A673 (cell line): ENCODE results near the gene SMC6. TPM values are rescaled to one million over a fixed set of nuclear protein-coding genes. Genes with fewer than 3 reads are reported as not detected.

ENCODE experiments used
- BruUV-seq: library from RNA; stranded (reverse); fragments of 400-500 nt; replicated peaks from 2 replicates; lab custom pipeline; 2021; lab: Mats Ljungman, UMichigan
- CTCF ChIA-PET: fragments of 300-600 bp; sonication (Branson Sonifier 250); formaldehyde crosslinking; loops from one replicate; lab custom pipeline; 2022; ENCODE audit warnings: antibody characterized with exemption; lab: Charles Lee
- POLR2A ChIA-PET: fragments of 300-600 bp; sonication (Branson Sonifier 250); formaldehyde crosslinking; loops from one replicate; lab custom pipeline; 2022; ENCODE audit warnings: antibody characterized with exemption; ENCODE audit not compliant: low non-redundant PET; lab: Charles Lee
- DNase-seq: peaks from one replicate; pipeline ENCODE4 v3.0.0-alpha.2; 2015; ENCODE audit warnings: low spot score
- H3K27ac ChIP-seq: fragments of 200-600 bp; sonication (generic); 2 replicates; pipeline ENCODE4 v1.5.1; 2016; ENCODE audit warnings: mixed run types, low read depth, mild to moderate bottlenecking, mixed read lengths, antibody characterized with exemption, low read length; ENCODE audit not compliant: poor library complexity, severe bottlenecking
- H3K27me3 ChIP-seq: fragments of 200-600 bp; sonication (generic); replicated peaks from 2 replicates; pipeline ENCODE4 v1.6.1; 2017; ENCODE audit warnings: mixed run types, low read depth, mild to moderate bottlenecking, mixed read lengths, antibody characterized with exemption, low read length; ENCODE audit not compliant: insufficient read depth, poor library complexity
- H3K36me3 ChIP-seq: fragments of 200-600 bp; sonication (generic); 2 replicates; pipeline ENCODE4 v1.6.1; 2016; ENCODE audit warnings: mixed run types, mild to moderate bottlenecking, mixed read lengths, antibody characterized with exemption, low read length; ENCODE audit not compliant: insufficient read depth, poor library complexity, severe bottlenecking
- H3K4me1 ChIP-seq: fragments of 200-600 bp; sonication (generic); 2 replicates; pipeline ENCODE4 v1.6.1; 2017; ENCODE audit warnings: mixed run types, mild to moderate bottlenecking, mixed read lengths, antibody characterized with exemption, low read length; ENCODE audit not compliant: insufficient read depth, poor library complexity, severe bottlenecking
- H3K4me3 ChIP-seq: fragments of 200-600 bp; sonication (generic); 2 replicates; pipeline ENCODE4 v1.5.1; 2016; ENCODE audit warnings: low read depth, mixed run types, mild to moderate bottlenecking, mixed read lengths, low read length; ENCODE audit not compliant: poor library complexity, severe bottlenecking
- H3K9me3 ChIP-seq: fragments of 200-600 bp; sonication (generic); 2 replicates; pipeline ENCODE4 v1.6.1; 2016; ENCODE audit warnings: mixed run types, low read depth, mild to moderate bottlenecking, mixed read lengths, antibody characterized with exemption, low read length; ENCODE audit not compliant: poor library complexity, severe bottlenecking
- CTCF ChIP-seq: fragments of 300-800, 200-600 bp; sonication (generic); conservative IDR thresholded peaks from 2 replicates; pipeline ENCODE4 v1.5.1; 2017; ENCODE audit warnings: low read depth, mild to moderate bottlenecking, antibody characterized with exemption, low read length, moderate library complexity, mixed read lengths
- EZH2 ChIP-seq: fragments of 200-600 bp; sonication (generic); IDR thresholded peaks from 2 replicates; pipeline ENCODE4 v1.6.1; 2017; ENCODE audit warnings: borderline replicate concordance, low read depth, mild to moderate bottlenecking, mixed read lengths, antibody characterized with exemption, low read length; ENCODE audit not compliant: poor library complexity, severe bottlenecking
- intact Hi-C: fragments of 100-400 bp; cut with micrococcal nuclease; formaldehyde crosslinking; loops from one replicate; pipeline ENCODE4 v1.10.0; 2022; ENCODE audit not compliant: unreplicated experiment
- total RNA-seq: library from RNA; stranded (reverse); gene quantifications from 2 replicates; pipeline ENCODE4 v1.2.3, GENCODE V29; 2021

The SMC6 gene
- total RNA-seq, 1 experiment from 2014 or later = 49.5 TPM

DNA sequence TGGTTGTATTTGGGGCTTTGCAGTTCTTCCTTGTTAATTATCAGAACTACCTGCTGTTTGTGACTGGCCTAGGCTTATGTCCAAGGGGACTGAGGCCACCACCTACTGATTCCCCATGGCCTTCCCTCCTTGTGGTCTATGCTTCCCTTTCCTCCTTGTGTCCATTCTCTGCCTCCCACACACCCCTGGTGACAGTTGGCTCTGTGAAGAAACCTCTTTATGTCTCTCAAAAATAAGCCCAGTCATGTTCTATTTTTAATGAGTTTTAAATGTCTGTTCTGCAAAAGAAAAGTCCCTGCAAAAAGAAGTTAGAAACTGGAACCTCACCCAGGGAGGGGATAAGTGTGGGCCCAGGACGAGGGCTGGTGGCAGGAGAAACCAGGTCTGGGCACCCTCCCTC is 105.0 kb downstream of the SMC6 start:
- no peak overlapping the region for H3K4me3 ChIP-seq
- BruUV-seq = no TSS peak
- ChIA-PET POLR2A (no interaction called here), CTCF (no interaction called here)
- H3K4me1 ChIP-seq = peaks cover 5% of the 10 kb centered on the region
- no peaks in the 10 kb centered on the region for H3K9me3 ChIP-seq
- no peak for TF ChIP-seq EZH2
- TF ChIP-seq CTCF = no peak
- intact Hi-C loops = no loop called here
- no peaks in the 10 kb centered on the region for H3K27me3 ChIP-seq
- H3K27ac ChIP-seq = no peak overlapping the region
- no peak for DNase-seq
- no peaks in the 10 kb centered on the region for H3K36me3 ChIP-seq

DNA sequence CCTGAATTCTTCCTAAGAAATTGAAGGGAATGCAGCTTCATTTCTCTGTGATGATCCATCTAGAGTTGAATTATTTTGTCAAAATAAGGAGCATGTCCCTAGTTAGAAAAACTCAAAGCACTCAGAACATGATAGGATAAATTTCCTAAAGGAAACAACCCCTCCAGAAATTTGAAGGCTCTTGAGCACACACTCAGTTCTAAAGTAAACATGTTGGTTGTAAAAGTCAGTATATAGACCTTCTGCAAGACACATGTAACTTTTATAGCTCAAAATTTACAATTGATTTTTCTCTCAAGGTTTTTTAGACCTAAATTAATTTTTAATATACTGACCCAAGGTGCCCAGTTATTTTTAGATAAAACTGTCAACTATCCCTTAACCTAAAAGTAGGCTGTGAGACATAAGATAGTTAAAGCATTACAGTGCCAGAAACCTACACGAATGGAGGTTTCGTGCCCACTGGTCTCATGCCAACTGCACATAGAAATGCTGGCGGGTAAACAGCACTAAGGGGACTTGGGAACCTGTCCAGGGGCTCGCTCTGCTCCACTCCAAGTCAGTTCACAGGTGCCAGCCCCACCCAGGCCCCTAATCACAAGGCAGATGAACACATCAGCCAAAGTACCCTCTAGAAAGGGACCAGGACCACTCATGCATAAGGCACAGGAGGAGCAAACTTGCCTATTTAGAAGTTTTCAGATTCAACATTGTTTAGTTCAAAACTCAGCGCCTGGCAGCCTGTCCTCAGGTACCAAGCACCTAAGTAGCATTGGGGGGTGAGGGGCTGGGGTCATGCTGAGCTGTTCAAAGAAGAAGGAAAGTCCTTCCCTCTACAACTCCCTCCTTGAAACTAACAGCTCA is 106.5 kb downstream of the SMC6 start:
- TF ChIP-seq CTCF (no peak), EZH2 (no peak)
- no peak overlapping the region for H3K4me3 ChIP-seq
- no peak overlapping the region for H3K27ac ChIP-seq
- no peaks in the 10 kb centered on the region for H3K9me3 ChIP-seq
- no TSS peak for BruUV-seq
- H3K27me3 ChIP-seq = no peaks in the 10 kb centered on the region
- no peaks in the 10 kb centered on the region for H3K36me3 ChIP-seq
- intact Hi-C loops = no loop called here
- CTCF ChIA-PET = interaction anchor here (0.6 to 1.7 kb wide), 2 partner anchors 24 to 32 kb away, joined by 4 to 9 read pairs; no protein-coding TSS in a partner anchor
- POLR2A ChIA-PET = no interaction called here
- peaks cover 9% of the 10 kb centered on the region for H3K4me1 ChIP-seq
- DNase-seq = no peak

- H3K4me1 ChIP-seq = peaks cover 9% of the 10 kb centered on the region
- H3K36me3 ChIP-seq = no peaks in the 10 kb centered on the region
- H3K4me3 ChIP-seq = no peak overlapping the region
- no peaks in the 10 kb centered on the region for H3K9me3 ChIP-seq
- BruUV-seq = no TSS peak
- no peaks in the 10 kb centered on the region for H3K27me3 ChIP-seq
- TF ChIP-seq CTCF (peak; percentile 89), EZH2 (no peak)
- H3K27ac ChIP-seq = no peak overlapping the region
- CTCF ChIA-PET = interaction anchor here (0.6 to 1.7 kb wide), 9 partner anchors 21 to 599 kb away, joined by 3 to 9 read pairs (median 3); partner anchors contain the start of gene VSNL1
- intact Hi-C loops = no loop called here
- DNase-seq = peak; percentile 83
- POLR2A ChIA-PET = interaction anchor here (0.6 kb wide), 2 partner anchors 75 to 102 kb away, joined by 3 to 6 read pairs; no protein-coding TSS in a partner anchor
Observed at GRCh38 chr2:17646081-17646554, 107.5 kb downstream of the SMC6 start.
